Endothelial cell of umbilical vein (primary cell): ENCODE data around the gene ZNF423.

Source experiments
- FOS ChIP-seq: IDR thresholded peaks from 2 replicates; pipeline ENCODE4 v1.6.1; 2011; ENCODE audit warnings: mild to moderate bottlenecking, low read length, moderate library complexity, borderline replicate concordance; ENCODE audit not compliant: insufficient read depth
- GATA2 ChIP-seq: IDR thresholded peaks from 2 replicates; pipeline ENCODE4 v1.7.0; 2011; ENCODE audit warnings: low read depth, mild to moderate bottlenecking, moderate library complexity, mixed read lengths, low read length; ENCODE audit not compliant: insufficient read length, insufficient read depth
- JUN ChIP-seq: IDR thresholded peaks from 2 replicates; pipeline ENCODE4 v1.6.1; 2011; ENCODE audit warnings: borderline replicate concordance, low read depth; ENCODE audit not compliant: insufficient read length, insufficient read depth
- POLR2A ChIP-seq: IDR thresholded peaks from 2 replicates; pipeline ENCODE4 v1.6.1; 2012; ENCODE audit warnings: low read depth, mild to moderate bottlenecking, control low read depth, low read length
- POLR2AphosphoS5 ChIP-seq: IDR thresholded peaks from 2 replicates; pipeline ENCODE4 v1.6.1; 2012; ENCODE audit warnings: low read depth, mild to moderate bottlenecking, control low read depth, low read length, moderate library complexity; ENCODE audit not compliant: insufficient read depth
- TF ChIP-seq, protein P1 (sequence below), 2 donors: IDR thresholded peaks; 1 replicate in 1 of 2; 2 replicates in 1 of 2; pipeline ENCODE4 v1.5.1; 2011; ENCODE audit warnings: low read length in 2 of 2, mild to moderate bottlenecking in 2 of 2, moderate library complexity in 2 of 2, control low read depth in 1 of 2, inconsistent platforms in 1 of 2, low read depth in 1 of 2; ENCODE audit not compliant: insufficient read depth in 1 of 2; ENCODE audit errors: extremely low read depth in 1 of 2
- TF ChIP-seq, protein P2 (sequence below): IDR thresholded peaks from 2 replicates; pipeline ENCODE4 v1.6.1; 2011; ENCODE audit not compliant: insufficient read depth, insufficient read length

DNA sequence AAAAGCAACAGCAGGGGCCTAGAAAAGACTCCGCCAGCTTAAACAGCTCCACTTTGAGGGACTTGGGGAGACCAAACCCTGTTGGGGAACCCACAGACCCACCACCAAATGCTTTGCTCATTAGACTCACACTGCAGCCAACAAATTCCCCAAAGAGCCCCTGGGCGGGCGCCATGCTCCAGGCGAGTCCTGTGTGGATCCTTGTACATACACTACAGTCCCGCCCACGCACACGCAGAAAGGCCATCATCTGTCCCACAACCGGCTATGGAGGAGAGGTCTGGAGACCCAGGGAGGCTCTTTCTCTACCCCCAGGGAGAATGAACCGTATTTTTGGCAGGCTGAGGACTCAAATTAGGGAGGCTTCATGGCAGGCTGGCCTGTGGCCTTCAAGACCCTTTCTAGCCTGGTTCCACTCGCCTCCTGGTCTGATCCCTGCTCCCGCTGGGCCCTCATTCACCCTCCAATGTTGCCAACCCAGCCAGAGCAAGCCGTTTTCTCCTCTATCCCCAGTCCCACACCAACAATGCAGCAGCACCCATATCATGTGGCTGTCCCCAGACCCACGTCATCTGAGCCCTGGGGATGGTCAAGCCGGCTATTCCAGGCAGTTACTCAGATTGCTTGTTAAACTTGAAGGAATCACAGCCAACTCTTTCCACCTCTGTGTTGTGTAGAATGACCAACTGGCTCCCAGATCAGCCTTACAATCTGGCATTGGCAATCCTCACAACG lies 27.2 kb downstream of the ZNF423 start:
- TF ChIP-seq, protein P1, sequence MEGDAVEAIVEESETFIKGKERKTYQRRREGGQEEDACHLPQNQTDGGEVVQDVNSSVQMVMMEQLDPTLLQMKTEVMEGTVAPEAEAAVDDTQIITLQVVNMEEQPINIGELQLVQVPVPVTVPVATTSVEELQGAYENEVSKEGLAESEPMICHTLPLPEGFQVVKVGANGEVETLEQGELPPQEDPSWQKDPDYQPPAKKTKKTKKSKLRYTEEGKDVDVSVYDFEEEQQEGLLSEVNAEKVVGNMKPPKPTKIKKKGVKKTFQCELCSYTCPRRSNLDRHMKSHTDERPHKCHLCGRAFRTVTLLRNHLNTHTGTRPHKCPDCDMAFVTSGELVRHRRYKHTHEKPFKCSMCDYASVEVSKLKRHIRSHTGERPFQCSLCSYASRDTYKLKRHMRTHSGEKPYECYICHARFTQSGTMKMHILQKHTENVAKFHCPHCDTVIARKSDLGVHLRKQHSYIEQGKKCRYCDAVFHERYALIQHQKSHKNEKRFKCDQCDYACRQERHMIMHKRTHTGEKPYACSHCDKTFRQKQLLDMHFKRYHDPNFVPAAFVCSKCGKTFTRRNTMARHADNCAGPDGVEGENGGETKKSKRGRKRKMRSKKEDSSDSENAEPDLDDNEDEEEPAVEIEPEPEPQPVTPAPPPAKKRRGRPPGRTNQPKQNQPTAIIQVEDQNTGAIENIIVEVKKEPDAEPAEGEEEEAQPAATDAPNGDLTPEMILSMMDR (IDR thresholded peaks at IDR 0.05; ENCODE audit: extremely low read depth in 1 of 2, insufficient read depth in 1 of 2, low read depth in 1 of 2, low read length in 2 of 2), result no peak
- TF ChIP-seq GATA2 (no peak), POLR2A (no peak), JUN (no peak), POLR2AphosphoS5 (no peak), FOS (no peak)
- TF ChIP-seq, protein P2, sequence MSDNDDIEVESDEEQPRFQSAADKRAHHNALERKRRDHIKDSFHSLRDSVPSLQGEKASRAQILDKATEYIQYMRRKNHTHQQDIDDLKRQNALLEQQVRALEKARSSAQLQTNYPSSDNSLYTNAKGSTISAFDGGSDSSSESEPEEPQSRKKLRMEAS, result no peak
